Measurements from ENCODE around the gene ACTMAP. TPM values are rescaled to one million over a fixed set of nuclear protein-coding genes. Genes with fewer than 3 reads are reported as not detected.

The ACTMAP gene
- total RNA-seq, 1 experiment from 2014 or later: 16.8 TPM

DNA sequence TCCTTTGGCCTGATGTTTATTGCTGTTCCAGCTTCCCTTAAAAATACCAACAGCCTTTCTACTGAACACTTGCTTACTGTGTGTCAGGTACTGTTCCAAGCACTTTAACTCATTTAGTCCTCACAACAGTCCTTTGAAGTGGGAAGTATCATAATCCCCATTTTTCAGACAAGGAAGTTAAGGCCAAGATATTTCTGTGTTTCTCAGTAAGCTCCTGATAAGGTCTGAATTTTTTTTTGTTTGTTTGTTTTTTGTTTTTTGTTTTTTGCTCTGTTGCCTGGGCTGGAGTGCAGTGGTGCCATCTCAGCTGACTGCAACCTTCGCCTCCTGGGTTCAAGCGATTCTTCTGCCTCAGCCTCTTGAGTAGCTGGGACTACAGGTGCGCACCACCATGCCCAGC, 8.2 kb upstream of the ACTMAP start:
- no peak for ATAC-seq
- RAD21 ChIA-PET (ENCODE audit: low non-redundant PET in 1 of 2, low total read pairs in 2 of 2, uncharacterized antibody in 2 of 2, unreplicated experiment in 2 of 2): no interaction called here
- POLR2A ChIA-PET: interaction anchor here (1.2 kb wide), 1 partner anchor 8 kb away, joined by 3 read pairs; the partner anchor contains the start of genes ACTMAP and SNRPA
- no peak for DNase-seq (ENCODE audit: low read depth, low spot score)
- H3K4me3 ChIP-seq (replicated peaks in 1 of 2; ENCODE audit: low read depth in 1 of 2, low read length in 2 of 2): no peak overlapping the region
- no peak overlapping the region for H3K4me2 ChIP-seq (ENCODE audit: low read length)
- TF ChIP-seq ZNF274 (IDR thresholded peaks at IDR 0.05; ENCODE audit: low read depth, low read length): no peak
- no peak for TF ChIP-seq ZBTB33 (IDR thresholded peaks at IDR 0.05; ENCODE audit: extremely low read depth, insufficient replicate concordance, low read length)
- no peak for TF ChIP-seq SRF (IDR thresholded peaks at IDR 0.05; ENCODE audit: low read depth)
- TF ChIP-seq MAX (IDR thresholded peaks at IDR 0.05): no peak
- no peak for TF ChIP-seq ZFX (IDR thresholded peaks at IDR 0.05)
- TF ChIP-seq, protein P1, sequence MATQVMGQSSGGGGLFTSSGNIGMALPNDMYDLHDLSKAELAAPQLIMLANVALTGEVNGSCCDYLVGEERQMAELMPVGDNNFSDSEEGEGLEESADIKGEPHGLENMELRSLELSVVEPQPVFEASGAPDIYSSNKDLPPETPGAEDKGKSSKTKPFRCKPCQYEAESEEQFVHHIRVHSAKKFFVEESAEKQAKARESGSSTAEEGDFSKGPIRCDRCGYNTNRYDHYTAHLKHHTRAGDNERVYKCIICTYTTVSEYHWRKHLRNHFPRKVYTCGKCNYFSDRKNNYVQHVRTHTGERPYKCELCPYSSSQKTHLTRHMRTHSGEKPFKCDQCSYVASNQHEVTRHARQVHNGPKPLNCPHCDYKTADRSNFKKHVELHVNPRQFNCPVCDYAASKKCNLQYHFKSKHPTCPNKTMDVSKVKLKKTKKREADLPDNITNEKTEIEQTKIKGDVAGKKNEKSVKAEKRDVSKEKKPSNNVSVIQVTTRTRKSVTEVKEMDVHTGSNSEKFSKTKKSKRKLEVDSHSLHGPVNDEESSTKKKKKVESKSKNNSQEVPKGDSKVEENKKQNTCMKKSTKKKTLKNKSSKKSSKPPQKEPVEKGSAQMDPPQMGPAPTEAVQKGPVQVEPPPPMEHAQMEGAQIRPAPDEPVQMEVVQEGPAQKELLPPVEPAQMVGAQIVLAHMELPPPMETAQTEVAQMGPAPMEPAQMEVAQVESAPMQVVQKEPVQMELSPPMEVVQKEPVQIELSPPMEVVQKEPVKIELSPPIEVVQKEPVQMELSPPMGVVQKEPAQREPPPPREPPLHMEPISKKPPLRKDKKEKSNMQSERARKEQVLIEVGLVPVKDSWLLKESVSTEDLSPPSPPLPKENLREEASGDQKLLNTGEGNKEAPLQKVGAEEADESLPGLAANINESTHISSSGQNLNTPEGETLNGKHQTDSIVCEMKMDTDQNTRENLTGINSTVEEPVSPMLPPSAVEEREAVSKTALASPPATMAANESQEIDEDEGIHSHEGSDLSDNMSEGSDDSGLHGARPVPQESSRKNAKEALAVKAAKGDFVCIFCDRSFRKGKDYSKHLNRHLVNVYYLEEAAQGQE (IDR thresholded peaks at IDR 0.05; ENCODE audit: low read depth): no peak
- TF ChIP-seq RAD21 (IDR thresholded peaks at IDR 0.05; ENCODE audit: low read depth): no peak
- no peak for TF ChIP-seq POLR2AphosphoS5 (IDR thresholded peaks at IDR 0.05; ENCODE audit: low read depth, low read length)
- no peak for TF ChIP-seq JUND (IDR thresholded peaks at IDR 0.05)
- TF ChIP-seq, protein P2, sequence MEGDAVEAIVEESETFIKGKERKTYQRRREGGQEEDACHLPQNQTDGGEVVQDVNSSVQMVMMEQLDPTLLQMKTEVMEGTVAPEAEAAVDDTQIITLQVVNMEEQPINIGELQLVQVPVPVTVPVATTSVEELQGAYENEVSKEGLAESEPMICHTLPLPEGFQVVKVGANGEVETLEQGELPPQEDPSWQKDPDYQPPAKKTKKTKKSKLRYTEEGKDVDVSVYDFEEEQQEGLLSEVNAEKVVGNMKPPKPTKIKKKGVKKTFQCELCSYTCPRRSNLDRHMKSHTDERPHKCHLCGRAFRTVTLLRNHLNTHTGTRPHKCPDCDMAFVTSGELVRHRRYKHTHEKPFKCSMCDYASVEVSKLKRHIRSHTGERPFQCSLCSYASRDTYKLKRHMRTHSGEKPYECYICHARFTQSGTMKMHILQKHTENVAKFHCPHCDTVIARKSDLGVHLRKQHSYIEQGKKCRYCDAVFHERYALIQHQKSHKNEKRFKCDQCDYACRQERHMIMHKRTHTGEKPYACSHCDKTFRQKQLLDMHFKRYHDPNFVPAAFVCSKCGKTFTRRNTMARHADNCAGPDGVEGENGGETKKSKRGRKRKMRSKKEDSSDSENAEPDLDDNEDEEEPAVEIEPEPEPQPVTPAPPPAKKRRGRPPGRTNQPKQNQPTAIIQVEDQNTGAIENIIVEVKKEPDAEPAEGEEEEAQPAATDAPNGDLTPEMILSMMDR (IDR thresholded peaks at IDR 0.05 in 2 of 3, conservative IDR thresholded peaks at IDR 0.05 in 1 of 3; ENCODE audit: borderline replicate concordance in 1 of 3, insufficient read depth in 1 of 3, low read depth in 2 of 3, low read length in 2 of 3): no peak
- TF ChIP-seq EGR1 (IDR thresholded peaks at IDR 0.05; ENCODE audit: low read depth): no peak
- no TSS peak for BruUV-seq (replicated peaks)
- no peak overlapping the region for H2AFZ ChIP-seq (ENCODE audit: low read depth, low read length, poor library complexity, severe bottlenecking)
- no peaks in the 10 kb centered on the region for H3K27me3 ChIP-seq (ENCODE audit: insufficient read depth, low read length)
- H3K9me2 ChIP-seq (ENCODE audit: insufficient read depth): no peaks in the 10 kb centered on the region
- no peak overlapping the region for H3K9ac ChIP-seq (ENCODE audit: low read length)
- CTCF ChIA-PET: no interaction called here
- no peak overlapping the region for H3K27ac ChIP-seq (ENCODE audit: low read depth, low read length)
- peaks cover 0 to 9% of the 10 kb centered on the region in 2 experiments; a peak in 3 of 4 replicates for H3K4me1 ChIP-seq (ENCODE audit: control insufficient read depth in 1 of 2, insufficient read depth in 2 of 2, low read length in 2 of 2)
- intact Hi-C loops (cut with micrococcal nuclease): no loop called here
- peaks cover 98% of the 10 kb centered on the region for H3K79me2 ChIP-seq (ENCODE audit: insufficient read depth, low read length)
- H3K9me3 ChIP-seq (ENCODE audit: control insufficient read depth in 1 of 2, insufficient read depth in 1 of 2, low read depth in 1 of 2, low read length in 2 of 2): no peaks in the 10 kb centered on the region
- H3K36me3 ChIP-seq (ENCODE audit: control insufficient read depth in 1 of 2, insufficient read depth in 2 of 2, low read length in 2 of 2): peaks cover 67 to 86% of the 10 kb centered on the region in 2 experiments
- H4K20me1 ChIP-seq (ENCODE audit: insufficient read depth): 0 out of 2 replicates have a peak, but pooled peaks cover 3% of the 10 kb centered on the region
